ENCODE results near the gene ZHX3. TPM values are rescaled to one million over a fixed set of nuclear protein-coding genes. Genes with fewer than 3 reads are reported as not detected.

Gene ZHX3
- total and polyA plus RNA-seq, 9 of the 15 experiments (the other 6 are each of a cell fraction or from before 2014, with no cell fraction given): 0.80 to 14.6 (median 4.9) TPM

GRCh38 chr20:41162396-41162795 is 155.1 kb downstream of the ZHX3 start:
- Histone ChIP-seq H3K27ac (ENCODE audit: extremely low read depth, low read depth, low read length) (no peak overlapping the region), H3K4me2 (ENCODE audit: insufficient read depth, low read length) (no peak overlapping the region), H3K79me2 (ENCODE audit: control insufficient read depth, insufficient read depth, low read length) (no peaks in the 10 kb centered on the region; the same call in 2 of the 3 replicates), H3K9ac (ENCODE audit: insufficient read depth in 1 of 2, low read depth in 2 of 2, low read length in 2 of 2) (no peak overlapping the region), H3K4me3 (no peak overlapping the region), H2AFZ (ENCODE audit: low read depth, low read length) (no peak overlapping the region), H3K9me3 (replicated peaks; ENCODE audit: control insufficient read depth, insufficient read depth, low read depth, low read length) (no peaks in the 10 kb centered on the region), H3K9me1 (ENCODE audit: control insufficient read depth, insufficient read depth, low read length) (peaks cover 11% of the 10 kb centered on the region), H4K20me1 (replicated peaks; ENCODE audit: control insufficient read depth, insufficient read depth, low read length) (peaks cover 18% of the 10 kb centered on the region), H3K4me1 (replicated peaks in 1 of 2; ENCODE audit: control insufficient read depth in 2 of 2, insufficient read depth in 2 of 2, low read length in 2 of 2) (peaks cover 0 to 11% of the 10 kb centered on the region in 2 experiments; a peak in 3 of 5 replicates), H3K27me3 (ENCODE audit: control insufficient read depth in 2 of 2, insufficient read depth in 2 of 2, low read length in 2 of 2) (no peaks in the 10 kb centered on the region), H3K36me3 (ENCODE audit: control insufficient read depth, insufficient read depth, low read length) (peaks cover 64% of the 10 kb centered on the region; the same call in 2 of the 3 replicates)
- TF ChIP-seq ZBTB12 (CRISPR knock-in tag; IDR thresholded peaks at IDR 0.05) (no peak), FOXM1 (IDR thresholded peaks at IDR 0.05; ENCODE audit: low read depth) (no peak), FOXM1 (CRISPR knock-in tag; IDR thresholded peaks at IDR 0.05; ENCODE audit: low read depth) (no peak), NFIC (IDR thresholded peaks at IDR 0.05) (no peak), SRSF9 (IDR thresholded peaks at IDR 0.05; ENCODE audit: borderline replicate concordance, low read depth, low read length) (no peak), DNMT1 (IDR thresholded peaks at IDR 0.05) (no peak), FOXA3 (CRISPR knock-in tag; conservative IDR thresholded peaks at IDR 0.05 in 1 of 2, IDR thresholded peaks at IDR 0.05 in 1 of 2) (no peak), BDP1 (IDR thresholded peaks at IDR 0.05; ENCODE audit: insufficient read depth, insufficient read length) (no peak), MGA (IDR thresholded peaks at IDR 0.05) (no peak), KAT2B (IDR thresholded peaks at IDR 0.05; ENCODE audit: low read depth, low read length) (no peak), CBX5 (IDR thresholded peaks at IDR 0.05; ENCODE audit: borderline replicate concordance, low read depth) (no peak)
- CTCF ChIA-PET (ENCODE audit: low intra/inter-chr PET ratio): no interaction called here
- FAIRE-seq (no peak), DNase-seq (ENCODE audit: extremely low read depth in 1 of 4, low spot score in 3 of 4) (no peak), ATAC-seq (no peak)
- intact Hi-C loops (cut with micrococcal nuclease): no loop called here
- in situ Hi-C loops (cut with MboI): no loop called here
- 92% methylated on average over 11 of the region's 11 CpGs for WGBS (ENCODE audit: insufficient coverage, low coverage, missing lambda C conversion rate)
- no TSS peak for BruUV-seq (replicated peaks)
- POLR2A ChIA-PET: no interaction called here
